Left lung (tissue), 10 donors: ENCODE measurements around the gene GRIP2. TPM values are rescaled to one million over a fixed set of nuclear protein-coding genes. Genes with fewer than 3 reads are reported as not detected.

Source experiments
- ATAC-seq: fragments of 200-7000 bp; cut with Tn5 transposase; one replicate; pipeline ENCODE4 v1.9.1; 2020; ENCODE audit warnings: moderate library complexity
- DNase-seq, 4 donors: peaks; one replicate each; pipeline ENCODE4 v3.0.0-alpha.2; 2013 to 2020
- H3K27ac ChIP-seq, 2 donors: fragments of 200-600 bp; sonication (generic) in 1 of 2; one replicate each; pipeline versions ENCODE4 v1.5.0 to v1.8.0; 2020 to 2021
- H3K27me3 ChIP-seq, 2 donors: fragments of 200-600 bp; sonication (generic) in 1 of 2; one replicate each; pipeline versions ENCODE4 v1.5.0 to v1.8.0; 2020 to 2021
- H3K36me3 ChIP-seq, 2 donors: fragments of 200-600 bp; sonication (generic) in 1 of 2; one replicate each; pipeline versions ENCODE4 v1.5.0 to v1.8.0; 2020 to 2021
- H3K4me1 ChIP-seq, 2 donors: fragments of 200-600 bp; one replicate each; pipeline ENCODE4 v1.8.0; 2021
- H3K4me3 ChIP-seq, 2 donors: fragments of 200-600 bp; sonication (generic) in 1 of 2; one replicate each; pipeline versions ENCODE4 v1.5.0 to v1.8.0; 2020 to 2021; ENCODE audit warnings: mild to moderate bottlenecking in 1 of 2
- H3K9me3 ChIP-seq, 2 donors: fragments of 200-600 bp; sonication (generic) in 1 of 2; one replicate each; pipeline versions ENCODE4 v1.5.0 to v1.8.0; 2020 to 2021
- CTCF ChIP-seq, 2 donors: fragments of 200-600 bp; sonication (generic) in 1 of 2; IDR thresholded peaks; one replicate each; pipeline versions ENCODE4 v1.5.0 to v1.8.0; 2021; ENCODE audit warnings: antibody characterized with exemption in 2 of 2
- intact Hi-C, 2 donors: fragments of 100-400 bp; cut with DNase I; formaldehyde crosslinking; loops; one replicate each; pipeline versions ENCODE4 v1.11.2 to v1.14.2; 2022
- polyA plus RNA-seq, 6 donors: library from polyadenylated mRNA; unstranded; fragments of 120-200 nt; gene quantifications; one replicate each; pipeline ENCODE4 v1.2.1, GENCODE V29; 2013; ENCODE audit not compliant: insufficient read length in 6 of 6
- total RNA-seq, 2 donors: library from RNA; stranded (reverse); fragmentation: NEBNext Ultra II Directional; extraction: Animal tissue kit (Norgen Biotek cat#: 25700); gene quantifications; one replicate each; pipeline ENCODE4 v1.2.1, GENCODE V29; 2021
- donor health status: DM: no; HTN: yes; CAD: no.
- donor health status: DM: no; HTN: no; CAD: no.

Gene GRIP2
- total and polyA plus RNA-seq, 8 donors: 0.31 to 1.9 (median 1.1) TPM

GRCh38 chr3:14468621-14468981 is 71.5 kb downstream of the GRIP2 start:
- DNase-seq: no peak
- no peak overlapping the region for H3K27ac ChIP-seq
- peaks cover 0 to 99% of the 10 kb centered on the region in 2 donors for H3K36me3 ChIP-seq
- no peak for ATAC-seq
- intact Hi-C loops: loop anchor here in 1 of 2 donors (5.0 kb wide), 1 partner anchor 206 kb away; no protein-coding TSS in a partner anchor
- H3K4me1 ChIP-seq: peaks cover 15 to 17% of the 10 kb centered on the region in 2 donors
- no peak for TF ChIP-seq CTCF (IDR thresholded peaks at IDR 0.05)
- H3K4me3 ChIP-seq: no peak overlapping the region
- H3K9me3 ChIP-seq: no peaks in the 10 kb centered on the region
- H3K27me3 ChIP-seq: no peaks in the 10 kb centered on the region

GRCh38 chr3:14467814-14468620 is 72.1 kb downstream of the GRIP2 start:
- Histone ChIP-seq H3K27me3 (no peaks in the 10 kb centered on the region), H3K9me3 (no peaks in the 10 kb centered on the region), H3K27ac (no peak overlapping the region), H3K4me1 (peaks cover 9 to 11% of the 10 kb centered on the region in 2 donors), H3K4me3 (no peak overlapping the region), H3K36me3 (peaks cover 0 to 99% of the 10 kb centered on the region in 2 donors)
- ATAC-seq (peak; percentile 56), DNase-seq (peak in 2 of 4 donors; percentile 24 to 56)
- intact Hi-C loops: loop anchor here in 1 of 2 donors (5.0 kb wide), 1 partner anchor 206 kb away; no protein-coding TSS in a partner anchor
- TF ChIP-seq CTCF (IDR thresholded peaks at IDR 0.05): peak; percentile 81

- intact Hi-C loops: loop anchor here in 1 of 2 donors (5.0 kb wide), 1 partner anchor 204 kb away; no protein-coding TSS in a partner anchor
- Histone ChIP-seq H3K9me3 (no peaks in the 10 kb centered on the region), H3K4me3 (no peak overlapping the region), H3K36me3 (peaks cover 0 to 99% of the 10 kb centered on the region in 2 donors), H3K4me1 (peaks cover 2 to 7% of the 10 kb centered on the region in 2 donors), H3K27ac (no peak overlapping the region), H3K27me3 (no peaks in the 10 kb centered on the region)
- ATAC-seq (no peak), DNase-seq (peak in 1 of 4 donors; percentile 75)
- no peak for TF ChIP-seq CTCF (IDR thresholded peaks at IDR 0.05)
Measured at GRCh38 chr3:14466179-14466903, 73.8 kb downstream of the GRIP2 start.

- Histone ChIP-seq H3K36me3 (peaks cover 0 to 99% of the 10 kb centered on the region in 2 donors), H3K4me1 (peaks cover 12 to 16% of the 10 kb centered on the region in 2 donors)
Measured at GRCh38 chr3:14465425-14465824, 74.7 kb downstream of the GRIP2 start.

More at GRCh38 chr3:14465425-14465824, 74.7 kb downstream of the GRIP2 start:
- no peak for TF ChIP-seq CTCF (IDR thresholded peaks at IDR 0.05)
- no peak for DNase-seq
- intact Hi-C loops: loop anchor here in 1 of 2 donors (5.0 kb wide), 1 partner anchor 203 kb away; no protein-coding TSS in a partner anchor
- Histone ChIP-seq H3K4me3 (no peak overlapping the region), H3K27ac (no peak overlapping the region), H3K9me3 (no peaks in the 10 kb centered on the region), H3K27me3 (no peaks in the 10 kb centered on the region)
- ATAC-seq: no peak
